Karpas-422 (cell line): ENCODE results near the gene SPDYE11. TPM values are rescaled to one million over a fixed set of nuclear protein-coding genes. Genes with fewer than 3 reads are reported as not detected.

ENCODE experiments used
- small RNA-seq: library from RNA; depleted of rRNA; stranded (forward); fragments of <200 nt; gene quantifications from one replicate; pipeline ENCODE3, GENCODE V24; 2014
- total RNA-seq: library from RNA; depleted of rRNA; stranded (reverse); fragments of >200 nt; shearing (Covaris generic); gene quantifications from 2 replicates; pipeline ENCODE4 v1.2.3, GENCODE V29; 2014; ENCODE audit warnings: low replicate concordance; rRNA removed

SPDYE11 gene
- total RNA-seq, 1 experiment from 2014 or later: not detected

Small RNA genes within 50 kb of the gene (small RNA-seq; reads per million reads assigned to genes)
- gene RF00019: not detected

Other genes starting within 250 kb of the SPDYE11 start
- gene TYW1B, start 229.7 kb downstream of the SPDYE11 start, total RNA-seq: 4.0 and 5.6 TPM in 2 replicates
- gene POM121, start 132.8 kb downstream of the SPDYE11 start, total RNA-seq: 18.2 and 23.0 TPM in 2 replicates
- not detected in 2 replicates for gene TRIM74, start 88.4 kb downstream of the SPDYE11 start, total RNA-seq
- not detected in 2 replicates for gene SPDYE8, start 28.1 kb downstream of the SPDYE11 start, total RNA-seq
- gene SPDYE9, start 28.1 kb upstream of the SPDYE11 start, total RNA-seq: not detected in 2 replicates